Measurements from ENCODE around the gene PFDN1. TPM values are rescaled to one million over a fixed set of nuclear protein-coding genes. Genes with fewer than 3 reads are reported as not detected.

PFDN1 gene
- total RNA-seq, 2 experiments from 2014 or later: 50.6 to 57.1 TPM

GRCh38 chr5:140253985-140254384 lies 48.9 kb downstream of the PFDN1 start:
- CTCF ChIA-PET: interaction anchor here (4.9 kb wide), 1 partner anchor 9 kb away, joined by 22 read pairs; no protein-coding TSS in a partner anchor
- Mint-ChIP-seq H3K27ac (no peak overlapping the region), H3K4me1 (ENCODE audit: low read depth) (peaks cover 48% of the 10 kb centered on the region), H3K9me3 (no peaks in the 10 kb centered on the region), H3K4me3 (no peak overlapping the region), H3K36me3 (ENCODE audit: low read depth) (peaks cover 15% of the 10 kb centered on the region), H3K27me3 (ENCODE audit: low read depth) (no peaks in the 10 kb centered on the region)
- intact Hi-C loops (cut with micrococcal nuclease): loop anchor here (2.0 to 5.0 kb wide), 2 partner anchors 298 to 383 kb away; no protein-coding TSS in a partner anchor
- DNase-seq: no peak

- intact Hi-C loops (cut with micrococcal nuclease): loop anchor here (2.0 to 5.0 kb wide), 2 partner anchors 300 to 384 kb away; no protein-coding TSS in a partner anchor
- no peaks in the 10 kb centered on the region for H3K27me3 Mint-ChIP-seq (ENCODE audit: low read depth)
- DNase-seq: no peak
- H3K4me1 Mint-ChIP-seq (ENCODE audit: low read depth): peaks cover 36% of the 10 kb centered on the region
- no peak overlapping the region for H3K4me3 Mint-ChIP-seq
- CTCF ChIA-PET: interaction anchor here (0.7 to 3.4 kb wide), 6 partner anchors 9 to 280 kb away, joined by 3 to 23 read pairs (median 4); no protein-coding TSS in a partner anchor
- no peak overlapping the region for H3K27ac Mint-ChIP-seq
- peaks cover 4% of the 10 kb centered on the region for H3K36me3 Mint-ChIP-seq (ENCODE audit: low read depth)
- H3K9me3 Mint-ChIP-seq: no peaks in the 10 kb centered on the region
These were observed 50.3 kb downstream of the PFDN1 start for GRCh38 chr5:140252470-140253126.

- Mint-ChIP-seq H3K36me3 (ENCODE audit: low read depth) (peaks cover 3% of the 10 kb centered on the region), H3K4me1 (ENCODE audit: low read depth) (peaks cover 33% of the 10 kb centered on the region), H3K9me3 (no peaks in the 10 kb centered on the region), H3K27me3 (ENCODE audit: low read depth) (no peaks in the 10 kb centered on the region), H3K27ac (peak overlapping the region; percentile 68), H3K4me3 (no peak overlapping the region)
- intact Hi-C loops (cut with micrococcal nuclease): loop anchor here (1.0 to 5.0 kb wide), 5 partner anchors 15 to 301 kb away; partner anchors contain the start of gene PFDN1
- DNase-seq: peak; percentile 87
- CTCF ChIA-PET: interaction anchor here (0.7 to 3.4 kb wide), 7 partner anchors 8 to 281 kb away, joined by 3 to 23 read pairs (median 4); partner anchors contain the start of gene HBEGF
These were observed 51.4 kb downstream of the PFDN1 start for GRCh38 chr5:140251527-140251973.

GRCh38 chr5:140250386-140250785 lies 52.5 kb downstream of the PFDN1 start:
- H3K27me3 Mint-ChIP-seq (ENCODE audit: low read depth): no peaks in the 10 kb centered on the region
- no peaks in the 10 kb centered on the region for H3K9me3 Mint-ChIP-seq
- H3K4me3 Mint-ChIP-seq: no peak overlapping the region
- peaks cover 5% of the 10 kb centered on the region for H3K36me3 Mint-ChIP-seq (ENCODE audit: low read depth)
- intact Hi-C loops (cut with micrococcal nuclease): loop anchor here (2.0 to 5.0 kb wide), 2 partner anchors 16 to 302 kb away; no protein-coding TSS in a partner anchor
- CTCF ChIA-PET: interaction anchor here (1.2 to 3.4 kb wide), 4 partner anchors 11 to 103 kb away, joined by 3 to 23 read pairs (median 8); partner anchors contain the start of gene HBEGF
- no peak for DNase-seq
- H3K4me1 Mint-ChIP-seq (ENCODE audit: low read depth): peaks cover 45% of the 10 kb centered on the region
- no peak overlapping the region for H3K27ac Mint-ChIP-seq

GRCh38 chr5:140249536-140249935 lies 53.4 kb downstream of the PFDN1 start:
- Mint-ChIP-seq H3K36me3 (ENCODE audit: low read depth) (peaks cover 12% of the 10 kb centered on the region), H3K27me3 (ENCODE audit: low read depth) (no peaks in the 10 kb centered on the region), H3K4me3 (no peak overlapping the region), H3K4me1 (ENCODE audit: low read depth) (peaks cover 53% of the 10 kb centered on the region), H3K9me3 (no peaks in the 10 kb centered on the region), H3K27ac (no peak overlapping the region)
- CTCF ChIA-PET: interaction anchor here (1.2 to 3.4 kb wide), 5 partner anchors 10 to 103 kb away, joined by 3 to 23 read pairs (median 6); partner anchors contain the start of gene HBEGF
- DNase-seq: peak; percentile 41
- intact Hi-C loops (cut with micrococcal nuclease): no loop called here

GRCh38 chr5:140248414-140248813 lies 54.5 kb downstream of the PFDN1 start:
- H3K4me1 Mint-ChIP-seq (ENCODE audit: low read depth): peaks cover 55% of the 10 kb centered on the region
- no peak overlapping the region for H3K4me3 Mint-ChIP-seq
- no peak overlapping the region for H3K27ac Mint-ChIP-seq
- no peaks in the 10 kb centered on the region for H3K27me3 Mint-ChIP-seq (ENCODE audit: low read depth)
- H3K9me3 Mint-ChIP-seq: no peaks in the 10 kb centered on the region
- intact Hi-C loops (cut with micrococcal nuclease): no loop called here
- H3K36me3 Mint-ChIP-seq (ENCODE audit: low read depth): peaks cover 14% of the 10 kb centered on the region
- no peak for DNase-seq
- CTCF ChIA-PET: interaction anchor here (1.5 to 15.8 kb wide), 3 partner anchors 9 to 114 kb away, joined by 4 to 634 read pairs (median 127); partner anchors contain the start of genes HBEGF and SLC4A9

GRCh38 chr5:140246378-140247122 lies 56.4 kb downstream of the PFDN1 start:
- H3K27ac Mint-ChIP-seq: no peak overlapping the region
- peaks cover 41% of the 10 kb centered on the region for H3K4me1 Mint-ChIP-seq (ENCODE audit: low read depth)
- no peaks in the 10 kb centered on the region for H3K9me3 Mint-ChIP-seq
- no peak overlapping the region for H3K4me3 Mint-ChIP-seq
- no peak for DNase-seq
- CTCF ChIA-PET: interaction anchor here (0.6 to 15.8 kb wide), 7 partner anchors 10 to 115 kb away, joined by 3 to 634 read pairs (median 13); partner anchors contain the start of genes HBEGF and SLC4A9
- H3K36me3 Mint-ChIP-seq (ENCODE audit: low read depth): peaks cover 14% of the 10 kb centered on the region
- intact Hi-C loops (cut with micrococcal nuclease): no loop called here
- H3K27me3 Mint-ChIP-seq (ENCODE audit: low read depth): no peaks in the 10 kb centered on the region

- Mint-ChIP-seq H3K27ac (no peak overlapping the region), H3K27me3 (ENCODE audit: low read depth) (no peaks in the 10 kb centered on the region), H3K9me3 (no peaks in the 10 kb centered on the region), H3K4me3 (no peak overlapping the region), H3K36me3 (ENCODE audit: low read depth) (peaks cover 14% of the 10 kb centered on the region), H3K4me1 (ENCODE audit: low read depth) (peaks cover 37% of the 10 kb centered on the region)
- intact Hi-C loops (cut with micrococcal nuclease): no loop called here
- CTCF ChIA-PET: interaction anchor here (0.6 to 15.8 kb wide), 6 partner anchors 10 to 116 kb away, joined by 3 to 634 read pairs (median 18); partner anchors contain the start of genes HBEGF, PFDN1 and SLC4A9
- no peak for DNase-seq
These were observed 57.0 kb downstream of the PFDN1 start for GRCh38 chr5:140245926-140246325.

GRCh38 chr5:140245341-140245740 lies 57.6 kb downstream of the PFDN1 start:
- CTCF ChIA-PET: interaction anchor here (0.7 to 15.8 kb wide), 12 partner anchors 9 to 346 kb away, joined by 3 to 634 read pairs (median 7); partner anchors contain the start of genes HBEGF, PFDN1 and SLC4A9
- peaks cover 34% of the 10 kb centered on the region for H3K4me1 Mint-ChIP-seq (ENCODE audit: low read depth)
- H3K36me3 Mint-ChIP-seq (ENCODE audit: low read depth): peaks cover 14% of the 10 kb centered on the region

GRCh38 chr5:140244525-140245025 lies 58.3 kb downstream of the PFDN1 start:
- CTCF ChIA-PET: interaction anchor here (0.7 to 15.8 kb wide), 34 partner anchors 8 to 403 kb away, joined by 3 to 634 read pairs (median 4); partner anchors contain the start of genes HBEGF, IK, NDUFA2 and PFDN1
- intact Hi-C loops (cut with micrococcal nuclease): loop anchor here (1.0 kb wide), 3 partner anchors 102 to 113 kb away; partner anchors contain the start of gene HBEGF
- Mint-ChIP-seq H3K36me3 (ENCODE audit: low read depth) (peaks cover 11% of the 10 kb centered on the region), H3K27me3 (ENCODE audit: low read depth) (no peaks in the 10 kb centered on the region), H3K9me3 (no peaks in the 10 kb centered on the region), H3K27ac (peak overlapping the region; percentile 65), H3K4me1 (ENCODE audit: low read depth) (peaks cover 27% of the 10 kb centered on the region), H3K4me3 (no peak overlapping the region)
- peak; percentile 91 for DNase-seq

More at GRCh38 chr5:140245341-140245740, 57.6 kb downstream of the PFDN1 start:
- Mint-ChIP-seq H3K27ac (peak overlapping the region; percentile 8), H3K4me3 (no peak overlapping the region), H3K27me3 (ENCODE audit: low read depth) (no peaks in the 10 kb centered on the region), H3K9me3 (no peaks in the 10 kb centered on the region)
- no peak for DNase-seq
- intact Hi-C loops (cut with micrococcal nuclease): no loop called here

GRCh38 chr5:140243706-140244250 lies 59.1 kb downstream of the PFDN1 start:
- intact Hi-C loops (cut with micrococcal nuclease): loop anchor here (1.0 kb wide), 3 partner anchors 103 to 114 kb away; partner anchors contain the start of gene HBEGF
- no peaks in the 10 kb centered on the region for H3K9me3 Mint-ChIP-seq
- peaks cover 24% of the 10 kb centered on the region for H3K4me1 Mint-ChIP-seq (ENCODE audit: low read depth)
- CTCF ChIA-PET: interaction anchor here (0.7 to 15.8 kb wide), 32 partner anchors 7 to 480 kb away, joined by 3 to 634 read pairs (median 4); partner anchors contain the start of genes HBEGF, IK, NDUFA2 and PFDN1
- no peak for DNase-seq
- H3K4me3 Mint-ChIP-seq: no peak overlapping the region
- no peak overlapping the region for H3K27ac Mint-ChIP-seq
- H3K27me3 Mint-ChIP-seq (ENCODE audit: low read depth): no peaks in the 10 kb centered on the region
- H3K36me3 Mint-ChIP-seq (ENCODE audit: low read depth): peaks cover 11% of the 10 kb centered on the region
